ENCODE results near the gene EVL.
"Not testable (repeated sequence)": the region's sequence is repeated elsewhere in the genome, so short reads cannot be mapped to it uniquely, and the experiment has no call there.

DNA sequence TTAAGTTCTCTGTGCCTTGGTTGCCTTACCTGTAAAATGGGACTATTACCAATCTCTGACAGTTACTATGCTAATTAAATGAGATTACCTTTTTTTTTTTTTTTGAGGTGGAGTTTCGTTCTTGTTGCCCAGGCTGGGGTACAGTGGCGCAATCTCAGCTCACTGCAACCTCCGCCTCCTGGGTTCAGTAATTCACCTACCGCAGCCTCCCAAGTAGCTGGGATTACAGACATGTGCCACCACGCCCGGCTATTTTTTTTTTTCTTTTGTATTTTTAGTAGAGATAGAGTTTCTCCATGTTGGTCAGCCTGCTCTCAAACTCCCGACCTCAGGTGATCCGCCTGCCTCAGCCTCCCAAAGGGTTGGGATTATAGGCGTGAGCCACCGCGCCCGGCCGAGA is 35.2 kb upstream of the EVL start:
- TF ChIP-seq CTCF, POLR2A (IDR thresholded peaks at IDR 0.05): not testable (repeated sequence)
